Endometrial microvascular endothelial cells (primary cell): Measurements from ENCODE around the gene CREBBP. TPM values are rescaled to one million over a fixed set of nuclear protein-coding genes. Genes with fewer than 3 reads are reported as not detected.
"Not testable (repeated sequence)": the region's sequence is repeated elsewhere in the genome, so short reads cannot be mapped to it uniquely, and the experiment has no call there.

ENCODE experiments used
- in situ Hi-C: cut with HindIII; loops from 2 replicates; pipeline ENCODE4 v1.10.0; 2017; ENCODE audit warnings: low sequenced_read_pairs, low pct_unique_long_range_greater_than_20kb; ENCODE audit errors: inconsistent ontology term
- total RNA-seq: library from RNA; depleted of rRNA; stranded (reverse); fragments of >200 nt; gene quantifications from one replicate; pipeline ENCODE4 v1.2.3, GENCODE V29; 2015; ENCODE audit errors: inconsistent ontology term

The CREBBP gene
- total RNA-seq, 1 donor from 2014 or later = 12.5 TPM

DNA sequence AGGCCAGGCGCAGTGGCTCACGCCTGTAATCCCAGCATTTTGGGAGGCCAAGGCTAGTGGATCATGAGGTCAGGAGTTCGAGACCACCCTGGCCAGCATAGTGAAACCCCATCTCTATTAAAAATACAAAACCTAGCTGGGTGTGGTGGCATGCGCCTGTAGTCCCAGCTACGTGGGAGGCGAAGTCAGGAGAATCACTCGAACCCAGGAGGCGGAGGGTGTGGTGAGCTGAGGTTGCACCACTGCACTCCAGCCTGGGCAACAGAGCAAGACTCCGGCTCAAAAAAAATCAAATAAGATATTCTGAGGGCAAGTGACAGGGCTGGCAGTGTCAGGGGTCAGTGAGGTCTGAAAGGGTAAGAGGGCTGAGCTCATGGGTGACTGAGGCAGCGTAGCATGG lies 166.1 kb downstream of the CREBBP start:
- in situ Hi-C loops = not testable (repeated sequence)

- in situ Hi-C loops = no loop called here
These were observed 166.8 kb downstream of the CREBBP start for GRCh38 chr16:3713587-3714242.

- in situ Hi-C loops = no loop called here
These were observed 167.6 kb downstream of the CREBBP start for GRCh38 chr16:3712861-3713372.

- in situ Hi-C loops = no loop called here
These were observed 174.1 kb downstream of the CREBBP start for GRCh38 chr16:3706253-3707012.

DNA sequence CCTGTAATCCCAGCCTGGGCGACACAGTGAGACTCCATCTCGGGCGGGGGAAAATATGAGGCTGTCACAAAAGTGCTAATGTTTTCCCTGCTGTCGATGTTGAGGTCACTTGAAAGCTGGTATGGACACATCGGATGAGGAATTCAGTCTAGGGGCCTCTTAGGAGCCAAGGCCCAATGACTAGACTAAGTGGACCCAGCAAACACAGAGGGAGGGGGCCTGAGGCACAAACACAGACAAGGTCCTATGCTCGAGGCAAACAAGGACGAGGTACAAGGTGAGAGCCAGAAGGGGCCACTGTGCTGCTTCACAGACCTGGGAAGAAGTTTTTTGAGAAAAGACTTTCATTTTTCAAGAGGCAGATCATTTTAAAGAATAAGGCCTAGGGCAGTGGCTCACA lies 178.4 kb downstream of the CREBBP start:
- in situ Hi-C loops = no loop called here

DNA sequence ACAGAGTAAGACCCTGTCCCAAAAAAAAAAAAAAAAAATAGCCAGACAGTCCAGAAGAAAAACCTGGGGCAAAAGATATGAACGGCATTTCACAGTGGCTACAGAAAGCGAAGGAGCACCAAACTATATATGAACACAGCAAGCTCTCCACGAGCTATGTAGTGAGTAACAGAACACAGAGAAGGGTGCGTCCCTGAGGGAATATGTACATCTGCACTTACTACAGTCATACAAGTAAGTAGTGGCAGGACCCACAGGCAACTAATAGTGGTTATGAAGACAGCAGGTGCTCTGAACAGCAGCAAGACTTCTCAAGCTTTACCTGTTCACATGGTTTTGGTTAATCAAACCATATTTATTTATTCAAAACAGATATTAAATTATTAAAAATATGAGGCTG lies 179.0 kb downstream of the CREBBP start:
- in situ Hi-C loops = no loop called here

DNA sequence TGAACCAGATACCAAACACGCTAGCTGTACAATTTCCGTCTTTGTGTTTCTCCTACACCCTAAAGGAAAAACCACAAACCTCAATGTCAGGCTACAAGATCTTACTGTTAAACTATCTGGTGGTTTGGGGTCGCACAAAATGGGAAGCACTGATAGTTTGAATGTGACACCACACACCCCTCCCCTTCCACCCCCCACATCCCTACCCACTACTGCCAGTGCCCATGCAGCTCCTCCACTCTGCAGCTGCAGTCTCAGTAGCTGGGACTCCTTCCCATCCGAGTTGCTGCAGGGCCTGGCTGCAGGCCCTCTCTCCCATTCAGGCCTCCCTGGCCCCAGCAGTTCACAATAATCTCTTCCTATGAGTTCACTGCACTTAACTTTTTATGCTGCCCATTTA lies 181.6 kb downstream of the CREBBP start:
- in situ Hi-C loops = no loop called here

DNA sequence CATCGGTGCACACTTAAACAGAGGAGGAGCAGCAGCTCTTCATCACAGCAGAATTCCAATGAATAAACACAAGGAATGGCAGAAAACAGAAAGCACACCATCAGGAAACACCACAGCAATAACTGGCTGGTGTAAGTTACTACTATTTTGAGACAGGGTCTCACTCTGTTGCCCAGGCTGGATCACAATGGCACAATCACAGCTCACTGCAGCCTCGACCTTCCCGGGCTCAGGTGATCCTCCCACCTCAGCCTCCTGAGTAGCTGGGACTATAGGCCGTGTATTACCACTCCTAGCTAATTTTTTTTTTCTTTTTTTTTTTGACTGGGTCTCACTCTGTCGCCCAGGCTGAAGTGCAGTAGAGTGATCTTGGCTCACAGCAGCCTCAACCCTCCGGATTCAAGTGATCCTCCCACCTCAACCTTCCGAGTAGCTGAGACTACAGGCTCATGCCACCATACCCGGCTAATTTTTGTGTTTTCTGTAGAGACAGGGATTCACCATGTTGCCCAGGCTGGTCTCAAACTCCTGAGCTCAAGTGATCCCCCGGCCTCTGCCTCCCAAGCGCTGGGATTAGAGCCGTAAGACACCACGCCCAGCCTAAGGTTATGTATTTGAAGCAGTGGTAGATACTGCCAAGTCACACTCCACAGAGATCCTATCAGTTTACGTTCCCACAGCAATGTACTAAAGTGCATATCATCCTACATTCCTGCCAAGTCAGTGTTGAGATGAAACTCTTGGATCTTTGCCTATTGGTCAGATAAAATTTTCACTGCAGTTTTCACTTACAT lies 183.9 kb downstream of the CREBBP start:
- in situ Hi-C loops = no loop called here

GRCh38 chr16:3695610-3696369 lies 184.7 kb downstream of the CREBBP start:
- in situ Hi-C loops = no loop called here

DNA sequence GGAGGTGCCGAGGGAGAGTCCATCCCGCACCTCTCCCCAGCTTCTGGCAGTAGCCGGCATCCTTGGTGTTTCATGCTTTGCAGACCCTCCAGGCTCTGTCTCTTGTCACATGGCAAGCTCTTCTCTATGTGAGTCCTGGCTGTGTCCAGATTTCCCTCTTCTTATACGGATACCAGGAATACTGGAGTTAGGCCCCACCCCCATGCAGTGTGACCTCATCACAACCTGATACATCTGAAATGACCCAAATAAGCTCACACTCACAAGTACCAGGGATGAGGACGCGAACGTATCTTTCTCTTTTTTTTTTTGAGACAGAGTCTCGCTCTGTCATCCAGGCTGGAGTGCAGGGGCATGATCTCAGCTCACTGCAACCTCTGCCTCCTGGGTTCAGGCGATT lies 186.5 kb downstream of the CREBBP start:
- in situ Hi-C loops = no loop called here

DNA sequence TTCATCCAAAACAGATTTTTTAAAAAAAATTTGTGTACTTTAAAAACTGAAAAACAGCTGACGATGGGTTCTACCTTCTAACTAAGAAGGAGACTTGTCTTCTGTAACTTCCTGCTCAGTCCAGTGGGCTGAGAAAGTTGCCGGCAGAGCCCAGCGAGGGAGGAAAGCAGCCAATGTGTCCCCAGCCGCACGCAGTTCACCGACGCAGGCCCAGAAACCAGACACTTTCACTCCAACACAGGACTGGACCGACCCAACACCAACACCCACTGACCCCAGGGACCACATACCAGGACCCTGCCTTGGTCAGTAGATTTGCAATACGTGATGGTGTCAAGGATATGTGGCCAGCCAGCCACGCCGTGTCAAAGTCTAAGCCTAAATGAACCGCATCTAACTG lies 188.8 kb downstream of the CREBBP start:
- in situ Hi-C loops = no loop called here

- in situ Hi-C loops = no loop called here
These were observed 189.4 kb downstream of the CREBBP start for GRCh38 chr16:3690980-3691720.

DNA sequence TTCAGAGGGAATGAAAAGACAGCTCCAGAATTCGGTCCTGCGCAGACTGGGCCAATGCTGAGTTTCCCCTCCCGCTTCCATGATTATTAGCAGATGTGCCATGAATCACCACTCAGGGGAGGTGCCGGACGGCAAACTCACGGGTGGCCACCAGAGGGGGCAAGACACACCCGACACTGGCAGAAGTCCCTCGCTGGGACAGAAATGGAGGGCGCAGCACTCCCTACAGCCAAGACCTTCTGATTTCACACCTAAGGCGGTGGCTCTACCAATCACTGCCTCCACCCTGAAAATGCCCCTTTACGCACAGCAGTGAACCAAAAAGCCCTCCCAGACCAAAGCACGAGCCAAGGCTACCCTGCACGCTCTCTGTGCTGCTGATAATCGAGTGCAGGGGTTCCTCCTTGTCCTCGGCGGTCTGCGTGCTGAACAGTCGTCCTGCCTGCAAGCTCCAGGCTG lies 190.0 kb downstream of the CREBBP start:
- in situ Hi-C loops = no loop called here

DNA sequence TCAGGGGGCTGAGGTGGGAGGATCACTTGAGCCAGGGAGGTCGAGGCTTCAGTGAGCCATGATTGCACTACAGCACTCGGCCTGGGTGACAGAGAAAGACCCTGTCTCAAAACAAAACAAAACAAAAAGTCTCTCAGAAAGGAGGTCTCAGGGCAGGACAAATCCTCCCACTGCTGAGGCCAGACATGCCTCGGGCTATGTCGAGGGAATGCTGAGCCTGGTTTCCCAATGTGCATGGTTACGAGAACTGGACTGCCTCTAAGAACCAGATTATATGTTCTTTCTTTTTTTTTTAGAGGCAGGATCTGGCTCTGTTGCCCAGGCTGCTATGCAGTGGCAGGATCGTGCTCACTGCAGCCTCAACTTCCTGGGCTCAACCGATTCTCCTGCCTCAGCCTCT lies 190.8 kb downstream of the CREBBP start:
- in situ Hi-C loops = no loop called here

GRCh38 chr16:3687792-3688191 lies 192.7 kb downstream of the CREBBP start:
- in situ Hi-C loops = no loop called here

GRCh38 chr16:3687021-3687420 lies 193.5 kb downstream of the CREBBP start:
- in situ Hi-C loops = no loop called here

DNA sequence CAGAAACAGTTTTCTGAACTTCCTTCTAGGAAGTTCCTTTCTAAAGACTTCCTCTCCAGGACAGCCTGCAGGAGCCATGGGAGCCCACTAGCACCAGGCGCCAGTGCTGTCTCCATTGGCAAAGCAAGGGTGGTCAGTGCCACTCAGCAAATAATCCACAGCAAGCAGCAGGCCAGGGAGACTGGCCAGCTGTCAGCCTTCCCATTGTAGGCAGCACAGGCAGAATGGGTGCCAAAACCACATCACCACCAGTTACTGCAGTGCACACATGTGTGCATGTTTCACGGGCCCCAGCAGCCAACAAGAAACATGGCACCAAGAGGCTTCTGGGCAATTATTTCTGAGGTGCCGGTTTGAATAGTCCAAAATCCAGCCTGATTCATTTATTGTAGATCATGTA lies 199.3 kb downstream of the CREBBP start:
- in situ Hi-C loops = no loop called here

DNA sequence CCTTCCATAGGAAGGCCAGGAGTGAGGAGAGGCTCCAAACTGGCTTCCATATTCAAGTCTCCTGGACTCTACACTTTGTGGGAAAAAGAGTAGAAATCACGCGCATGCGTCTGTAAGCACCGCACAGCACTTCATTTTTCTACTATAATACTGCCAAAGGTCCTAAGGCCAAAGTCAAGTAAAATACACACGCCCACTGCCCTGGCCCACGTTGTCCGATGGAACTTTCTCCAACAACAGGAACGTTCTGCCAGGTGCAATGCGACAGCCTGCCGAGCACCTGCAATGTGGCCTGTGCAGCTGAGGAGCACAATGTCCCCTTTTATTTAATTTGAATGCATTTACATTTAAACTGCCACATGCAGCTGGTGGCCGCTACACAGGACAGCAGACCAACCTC lies 202.5 kb downstream of the CREBBP start:
- in situ Hi-C loops = no loop called here
